GM23338 (cell line): ENCODE results near the gene WDR87. TPM values are rescaled to one million over a fixed set of nuclear protein-coding genes. Genes with fewer than 3 reads are reported as not detected.

Source experiments
- ATAC-seq: fragments of 200-7000 bp; cut with Tn5 transposase; 3 replicates; pipeline ENCODE4 v1.9.1; 2020
- DNase-seq: peaks from one replicate; pipeline ENCODE4 v3.0.0-alpha.2; 2015; ENCODE audit warnings: low spot score
- H2AFZ ChIP-seq: fragments of 200-600 bp; sonication (generic); 2 replicates; pipeline ENCODE4 v1.8.0; 2016; ENCODE audit warnings: antibody characterized with exemption, mild to moderate bottlenecking, moderate library complexity
- H3F3A ChIP-seq: fragments of 200-600 bp; sonication (generic); replicated peaks from 2 replicates; pipeline ENCODE4 v1.8.0; 2017; ENCODE audit warnings: antibody characterized with exemption, mixed run types, low read depth
- H3K27ac ChIP-seq: fragments of 200-600 bp; sonication (generic); 2 replicates; pipeline ENCODE4 v1.6.1; 2016; ENCODE audit warnings: low read depth
- H3K27me3 ChIP-seq: fragments of 200-600 bp; sonication (generic); 2 replicates; pipeline ENCODE4 v1.8.0; 2016; ENCODE audit warnings: mild to moderate bottlenecking, mixed run types, moderate library complexity; ENCODE audit not compliant: insufficient read depth
- H3K36me3 ChIP-seq: fragments of 200-600 bp; sonication (generic); 2 replicates; pipeline ENCODE4 v1.8.0; 2016; ENCODE audit warnings: mild to moderate bottlenecking; ENCODE audit not compliant: insufficient read depth
- H3K4me1 ChIP-seq: fragments of 200-600 bp; sonication (generic); 2 replicates; pipeline ENCODE4 v1.8.0; 2016; ENCODE audit warnings: mild to moderate bottlenecking, moderate library complexity; ENCODE audit not compliant: insufficient read depth
- H3K4me2 ChIP-seq: fragments of 200-600 bp; sonication (generic); 2 replicates; pipeline ENCODE4 v1.7.1; 2017; ENCODE audit warnings: mixed run types
- H3K4me3 ChIP-seq: fragments of 200-600 bp; sonication (generic); 2 replicates; pipeline ENCODE4 v1.6.1; 2016; ENCODE audit warnings: mixed run types
- H3K79me2 ChIP-seq: fragments of 200-600 bp; sonication (generic); replicated peaks from 2 replicates; pipeline ENCODE4 v1.8.0; 2017; ENCODE audit warnings: mild to moderate bottlenecking; ENCODE audit not compliant: insufficient read depth
- H3K9me2 ChIP-seq: fragments of 200-600 bp; sonication (generic); 2 replicates; pipeline ENCODE4 v1.8.0; 2017; ENCODE audit not compliant: insufficient read depth
- H4K20me1 ChIP-seq: fragments of 200-600 bp; sonication (generic); replicated peaks from 2 replicates; pipeline ENCODE4 v1.8.0; 2017; ENCODE audit warnings: mild to moderate bottlenecking; ENCODE audit not compliant: insufficient read depth
- H3K27ac Mint-ChIP-seq: 2 replicates; pipeline ENCODE4 v1.8.0; 2020; ENCODE audit warnings: inconsistent platforms, mild to moderate bottlenecking, moderate library complexity, mixed read lengths
- H3K27me3 Mint-ChIP-seq: 3 replicates; pipeline ENCODE4 v1.8.0; 2022; ENCODE audit warnings: low read depth, mild to moderate bottlenecking, moderate library complexity, mixed read lengths, inconsistent platforms; ENCODE audit not compliant: insufficient read depth, poor library complexity
- H3K36me3 Mint-ChIP-seq: 3 replicates; pipeline ENCODE4 v1.8.0; 2021; ENCODE audit warnings: low read depth, mild to moderate bottlenecking, inconsistent platforms, moderate library complexity, mixed read lengths
- H3K4me1 Mint-ChIP-seq: 3 replicates; pipeline ENCODE4 v1.8.0; 2020; ENCODE audit warnings: mild to moderate bottlenecking, inconsistent platforms, mixed read lengths
- H3K4me3 Mint-ChIP-seq: 3 replicates; pipeline ENCODE4 v1.8.0; 2021; ENCODE audit warnings: moderate library complexity, mild to moderate bottlenecking, inconsistent platforms, mixed read lengths
- H3K9me3 Mint-ChIP-seq: 3 replicates; pipeline ENCODE4 v1.8.0; 2020; ENCODE audit warnings: moderate library complexity, mild to moderate bottlenecking, inconsistent platforms, mixed read lengths
- CREB1 ChIP-seq: fragments of 250-450 bp; sonication (Bioruptor Pico); IDR thresholded peaks from 2 replicates; pipeline ENCODE4 v1.5.0; 2020; ENCODE audit warnings: low read depth, mild to moderate bottlenecking, moderate library complexity
- JUNB ChIP-seq: IDR thresholded peaks from one replicate; pipeline ENCODE4 v1.6.1; 2016; ENCODE audit warnings: antibody characterized with exemption; ENCODE audit not compliant: unreplicated experiment
- NANOG ChIP-seq: IDR thresholded peaks from 2 replicates; pipeline ENCODE4 v1.6.1; 2016; ENCODE audit warnings: antibody characterized with exemption, borderline replicate concordance
- STAT1 ChIP-seq: IDR thresholded peaks from one replicate; pipeline ENCODE4 v1.6.1; 2016; ENCODE audit warnings: antibody characterized with exemption; ENCODE audit not compliant: unreplicated experiment
- ZNF331 ChIP-seq: fragments of 250-450 bp; sonication (Bioruptor Pico); IDR thresholded peaks from 2 replicates; pipeline ENCODE4 v1.5.0; 2020; ENCODE audit warnings: low read depth, mild to moderate bottlenecking, moderate library complexity
- polyA plus RNA-seq: library from polyadenylated mRNA; unstranded; fragments of >200 nt; fragmentation: Nextera tagmentation; extraction: Ambion mirVana; gene quantifications from 2 replicates; pipeline ENCODE4 v1.2.1, GENCODE V29; 2016
- total RNA-seq: library from RNA; depleted of rRNA; stranded (reverse); fragments of >200 nt; shearing (Covaris generic); gene quantifications from 2 replicates; pipeline ENCODE4 v1.2.3, GENCODE V29; 2014
- TF ChIP-seq, protein P1 (sequence below): IDR thresholded peaks from one replicate; pipeline ENCODE4 v1.6.1; 2018; ENCODE audit warnings: antibody characterized with exemption; ENCODE audit not compliant: unreplicated experiment

The WDR87 gene
- total and polyA plus RNA-seq, 2 experiments from 2014 or later, result 0.02 TPM; not detected in 1

GRCh38 chr19:37936166-37936565 lies 29.8 kb upstream of the WDR87 start:
- no peak overlapping the region for H3K4me3 Mint-ChIP-seq
- Histone ChIP-seq H3F3A (peaks cover 8% of the 10 kb centered on the region; the same call in 1 of the 2 replicates), H3K4me2 (no peak overlapping the region), H3K27ac (no peak overlapping the region), H4K20me1 (peaks cover 10% of the 10 kb centered on the region), H3K9me2 (no peaks in the 10 kb centered on the region), H3K4me3 (no peak overlapping the region), H3K79me2 (peaks cover 83% of the 10 kb centered on the region), H3K36me3 (peaks cover 13% of the 10 kb centered on the region; the same call in 1 of the 2 replicates), H3K4me1 (peaks cover 30% of the 10 kb centered on the region), H2AFZ (no peak overlapping the region), H3K27me3 (no peaks in the 10 kb centered on the region)
- H3K27ac Mint-ChIP-seq, result no peak overlapping the region
- peaks cover 28% of the 10 kb centered on the region for H3K9me3 Mint-ChIP-seq
- peaks cover 52% of the 10 kb centered on the region for H3K36me3 Mint-ChIP-seq
- peaks cover 32% of the 10 kb centered on the region for H3K4me1 Mint-ChIP-seq
- ATAC-seq (no peak), DNase-seq (no peak)
- TF ChIP-seq STAT1 (no peak), NANOG (no peak), ZNF331 (CRISPR knock-in tag) (no peak)
- TF ChIP-seq, protein P1, sequence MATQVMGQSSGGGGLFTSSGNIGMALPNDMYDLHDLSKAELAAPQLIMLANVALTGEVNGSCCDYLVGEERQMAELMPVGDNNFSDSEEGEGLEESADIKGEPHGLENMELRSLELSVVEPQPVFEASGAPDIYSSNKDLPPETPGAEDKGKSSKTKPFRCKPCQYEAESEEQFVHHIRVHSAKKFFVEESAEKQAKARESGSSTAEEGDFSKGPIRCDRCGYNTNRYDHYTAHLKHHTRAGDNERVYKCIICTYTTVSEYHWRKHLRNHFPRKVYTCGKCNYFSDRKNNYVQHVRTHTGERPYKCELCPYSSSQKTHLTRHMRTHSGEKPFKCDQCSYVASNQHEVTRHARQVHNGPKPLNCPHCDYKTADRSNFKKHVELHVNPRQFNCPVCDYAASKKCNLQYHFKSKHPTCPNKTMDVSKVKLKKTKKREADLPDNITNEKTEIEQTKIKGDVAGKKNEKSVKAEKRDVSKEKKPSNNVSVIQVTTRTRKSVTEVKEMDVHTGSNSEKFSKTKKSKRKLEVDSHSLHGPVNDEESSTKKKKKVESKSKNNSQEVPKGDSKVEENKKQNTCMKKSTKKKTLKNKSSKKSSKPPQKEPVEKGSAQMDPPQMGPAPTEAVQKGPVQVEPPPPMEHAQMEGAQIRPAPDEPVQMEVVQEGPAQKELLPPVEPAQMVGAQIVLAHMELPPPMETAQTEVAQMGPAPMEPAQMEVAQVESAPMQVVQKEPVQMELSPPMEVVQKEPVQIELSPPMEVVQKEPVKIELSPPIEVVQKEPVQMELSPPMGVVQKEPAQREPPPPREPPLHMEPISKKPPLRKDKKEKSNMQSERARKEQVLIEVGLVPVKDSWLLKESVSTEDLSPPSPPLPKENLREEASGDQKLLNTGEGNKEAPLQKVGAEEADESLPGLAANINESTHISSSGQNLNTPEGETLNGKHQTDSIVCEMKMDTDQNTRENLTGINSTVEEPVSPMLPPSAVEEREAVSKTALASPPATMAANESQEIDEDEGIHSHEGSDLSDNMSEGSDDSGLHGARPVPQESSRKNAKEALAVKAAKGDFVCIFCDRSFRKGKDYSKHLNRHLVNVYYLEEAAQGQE, result no peak
- peaks cover 3% of the 10 kb centered on the region for H3K27me3 Mint-ChIP-seq

GRCh38 chr19:37935341-37935740 lies 28.9 kb upstream of the WDR87 start:
- Histone ChIP-seq H3K4me1 (peaks cover 37% of the 10 kb centered on the region), H3K4me2 (no peak overlapping the region), H3K4me3 (no peak overlapping the region), H3K36me3 (peaks cover 13% of the 10 kb centered on the region; the same call in 1 of the 2 replicates), H3K27me3 (no peaks in the 10 kb centered on the region), H3K79me2 (peaks cover 84% of the 10 kb centered on the region), H2AFZ (no peak overlapping the region), H4K20me1 (peaks cover 3% of the 10 kb centered on the region; the same call in 1 of the 2 replicates), H3K9me2 (no peaks in the 10 kb centered on the region), H3K27ac (no peak overlapping the region), H3F3A (peaks cover 11% of the 10 kb centered on the region)
- no peak for TF ChIP-seq JUNB
- peak; percentile 96 for TF ChIP-seq ZNF331 (CRISPR knock-in tag)
- peaks cover 37% of the 10 kb centered on the region for H3K4me1 Mint-ChIP-seq
- peaks cover 57% of the 10 kb centered on the region for H3K36me3 Mint-ChIP-seq
- DNase-seq (no peak), ATAC-seq (no peak)
- H3K4me3 Mint-ChIP-seq, result no peak overlapping the region
- H3K27ac Mint-ChIP-seq, result no peak overlapping the region
- H3K27me3 Mint-ChIP-seq, result peaks cover 3% of the 10 kb centered on the region
- H3K9me3 Mint-ChIP-seq, result peaks cover 31% of the 10 kb centered on the region

- peaks cover 11% of the 10 kb centered on the region for H3F3A ChIP-seq
- H3K36me3 ChIP-seq, result peaks cover 13% of the 10 kb centered on the region; the same call in 1 of the 2 replicates
- no peak for ATAC-seq
- H3K4me3 ChIP-seq, result no peak overlapping the region
- DNase-seq, result no peak
- H3K79me2 ChIP-seq, result peaks cover 80% of the 10 kb centered on the region
- H3K27ac Mint-ChIP-seq, result no peak overlapping the region
- no peak for TF ChIP-seq CREB1 (CRISPR knock-in tag)
- peak overlapping the region; percentile 98; the same call in 1 of the 2 replicates for H3K27ac ChIP-seq
- peaks cover 6% of the 10 kb centered on the region for H3K27me3 Mint-ChIP-seq
- H4K20me1 ChIP-seq, result peaks cover 3% of the 10 kb centered on the region; the same call in 1 of the 2 replicates
- H3K4me1 Mint-ChIP-seq, result peaks cover 42% of the 10 kb centered on the region
- no peaks in the 10 kb centered on the region for H3K9me2 ChIP-seq
- peak overlapping the region; percentile 72; the same call in 1 of the 2 replicates for H3K4me2 ChIP-seq
- peaks cover 47% of the 10 kb centered on the region for H3K4me1 ChIP-seq
- H3K27me3 ChIP-seq, result no peaks in the 10 kb centered on the region
- peaks cover 29% of the 10 kb centered on the region for H3K9me3 Mint-ChIP-seq
- H2AFZ ChIP-seq, result no peak overlapping the region
- no peak overlapping the region for H3K4me3 Mint-ChIP-seq
- peaks cover 51% of the 10 kb centered on the region for H3K36me3 Mint-ChIP-seq
Observed at GRCh38 chr19:37933937-37934358, 27.6 kb upstream of the WDR87 start.
